Activated effector memory CD4-positive, alpha-beta T cell treated with anti-CD3 and anti-CD28 coated beads, Interleukin-2, amount 50 U/mL, for 16 hours (primary cell): Measurements from ENCODE around the gene ADD2.

Experiments
- DNase-seq: peaks from one replicate; pipeline ENCODE4 v3.0.0-alpha.2; 2020

The ADD2 gene

GRCh38 chr2:70717431-70718038, 50.5 kb downstream of the ADD2 start:
- DNase-seq = no peak

DNA sequence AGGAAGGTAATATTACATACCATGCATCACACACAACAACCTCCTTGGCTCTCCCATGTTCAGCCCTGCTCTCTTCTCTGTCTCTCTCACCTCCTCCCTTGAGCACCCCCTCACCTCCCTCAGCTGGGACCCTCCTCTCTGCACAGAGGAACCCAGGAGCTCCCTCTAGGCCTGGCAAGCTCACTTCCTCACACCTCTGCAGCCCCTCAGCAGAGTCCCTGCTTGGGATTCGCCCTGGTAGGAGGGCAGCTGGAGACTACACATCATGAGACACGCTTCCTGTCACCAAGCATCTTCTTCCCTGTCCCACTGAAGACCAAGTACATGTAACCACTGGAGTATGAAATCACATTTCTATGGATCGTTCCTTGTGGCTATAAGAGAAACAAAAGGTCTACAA, 51.0 kb downstream of the ADD2 start:
- no peak for DNase-seq

GRCh38 chr2:70716131-70716743, 51.8 kb downstream of the ADD2 start:
- no peak for DNase-seq

DNA sequence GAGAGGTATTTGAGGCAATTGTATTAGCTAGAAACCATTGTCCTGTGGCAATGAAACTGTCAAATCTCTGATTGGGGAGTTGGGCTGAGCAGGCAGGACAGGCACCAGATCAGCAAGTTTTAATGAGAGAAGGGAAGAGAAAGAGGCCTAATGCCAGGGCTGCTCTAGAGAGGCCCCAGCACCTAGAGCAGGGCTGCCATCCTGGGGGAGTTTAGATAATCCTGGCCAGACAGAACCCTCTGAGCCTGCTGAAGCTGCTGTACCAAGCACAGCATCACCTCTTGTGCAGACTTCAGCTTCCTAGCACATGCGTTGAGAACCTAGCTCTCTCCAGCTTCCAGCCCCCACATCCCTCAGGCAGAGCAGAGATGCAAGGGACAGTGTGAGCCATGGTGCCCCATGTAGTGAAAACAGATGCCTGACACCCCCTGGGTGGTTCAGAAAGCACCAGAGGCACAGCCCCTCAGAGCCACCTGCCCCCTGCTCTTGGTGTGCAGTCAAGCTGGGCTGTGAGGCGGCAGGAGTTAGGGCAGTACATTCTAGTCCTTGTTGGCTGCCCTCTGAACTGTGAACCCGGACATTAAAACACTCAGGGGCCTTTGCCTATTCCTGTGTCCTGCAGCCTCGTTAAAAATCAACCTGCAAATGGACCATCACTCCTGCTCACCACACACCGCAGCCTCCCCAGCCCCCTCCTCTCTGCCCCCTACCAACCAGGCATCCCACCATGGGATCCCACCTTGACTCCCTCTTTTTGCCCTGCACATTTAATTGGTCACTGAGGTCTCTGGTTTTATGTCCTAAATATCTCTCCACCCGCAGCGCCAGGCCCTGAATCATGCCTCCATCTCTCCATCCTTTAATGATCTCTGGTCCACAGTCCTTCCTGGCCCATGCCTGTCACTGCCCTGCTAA, 52.7 kb downstream of the ADD2 start:
- DNase-seq = no peak

GRCh38 chr2:70714141-70714905, 53.7 kb downstream of the ADD2 start:
- DNase-seq = no peak

GRCh38 chr2:70712916-70713315, 55.1 kb downstream of the ADD2 start:
- DNase-seq = no peak

GRCh38 chr2:70711191-70711590, 56.8 kb downstream of the ADD2 start:
- DNase-seq = no peak

DNA sequence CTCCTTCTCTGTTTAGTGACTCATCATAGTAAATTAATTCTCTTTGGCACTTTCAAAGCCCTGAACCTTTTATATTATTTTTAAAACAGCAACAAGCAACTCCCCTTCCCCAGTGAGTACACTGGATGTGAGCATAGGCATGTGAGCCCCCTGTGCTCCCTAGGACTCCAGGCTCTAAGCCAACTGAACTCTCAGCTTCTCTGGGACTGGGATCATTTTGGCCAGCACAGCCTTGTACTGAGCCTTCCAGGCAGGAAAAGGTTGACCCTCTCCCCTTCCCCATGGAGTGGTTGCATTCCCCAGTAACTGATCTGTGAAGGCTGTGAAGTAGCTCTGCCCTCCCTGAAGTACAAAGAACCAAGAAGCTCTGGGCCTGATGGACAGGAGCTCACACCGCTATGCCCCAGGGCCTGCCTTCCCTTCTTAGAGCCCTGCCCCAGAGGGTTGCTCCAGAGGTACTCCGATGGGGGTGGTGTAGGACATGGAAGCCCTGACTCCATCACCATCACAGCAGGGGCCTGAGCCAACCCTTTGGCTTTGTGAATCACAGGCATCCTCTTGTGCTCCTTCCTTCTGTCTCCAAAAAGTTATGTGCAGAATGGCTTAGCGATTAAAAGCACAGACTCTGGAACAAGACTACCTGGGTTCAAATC, 57.8 kb downstream of the ADD2 start:
- DNase-seq = peak; percentile 45

- peak; percentile 10 for DNase-seq
Measured at GRCh38 chr2:70709275-70710037, 58.5 kb downstream of the ADD2 start.

- peak; percentile 5 for DNase-seq
Measured at GRCh38 chr2:70708376-70709199, 59.4 kb downstream of the ADD2 start.

DNA sequence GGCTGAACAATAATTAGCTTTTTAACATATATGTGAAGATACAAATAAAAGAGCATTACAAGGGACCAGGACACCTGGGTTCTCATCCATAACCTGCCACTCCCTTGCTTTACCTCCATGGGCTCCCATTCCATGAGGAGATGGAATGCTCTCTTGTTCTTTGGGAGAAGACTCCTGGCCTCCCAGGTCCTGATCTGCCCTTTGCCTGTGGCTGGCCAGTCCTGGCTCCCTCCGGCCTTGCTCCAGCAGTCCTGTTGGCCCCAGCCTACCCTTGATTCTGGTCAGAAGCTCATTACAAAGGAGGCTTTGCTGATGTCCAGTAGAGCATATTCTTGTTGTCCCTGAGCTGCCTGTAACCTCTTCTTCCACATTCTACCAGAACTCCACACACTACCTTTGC, 60.3 kb downstream of the ADD2 start:
- DNase-seq = peak; percentile 24

DNA sequence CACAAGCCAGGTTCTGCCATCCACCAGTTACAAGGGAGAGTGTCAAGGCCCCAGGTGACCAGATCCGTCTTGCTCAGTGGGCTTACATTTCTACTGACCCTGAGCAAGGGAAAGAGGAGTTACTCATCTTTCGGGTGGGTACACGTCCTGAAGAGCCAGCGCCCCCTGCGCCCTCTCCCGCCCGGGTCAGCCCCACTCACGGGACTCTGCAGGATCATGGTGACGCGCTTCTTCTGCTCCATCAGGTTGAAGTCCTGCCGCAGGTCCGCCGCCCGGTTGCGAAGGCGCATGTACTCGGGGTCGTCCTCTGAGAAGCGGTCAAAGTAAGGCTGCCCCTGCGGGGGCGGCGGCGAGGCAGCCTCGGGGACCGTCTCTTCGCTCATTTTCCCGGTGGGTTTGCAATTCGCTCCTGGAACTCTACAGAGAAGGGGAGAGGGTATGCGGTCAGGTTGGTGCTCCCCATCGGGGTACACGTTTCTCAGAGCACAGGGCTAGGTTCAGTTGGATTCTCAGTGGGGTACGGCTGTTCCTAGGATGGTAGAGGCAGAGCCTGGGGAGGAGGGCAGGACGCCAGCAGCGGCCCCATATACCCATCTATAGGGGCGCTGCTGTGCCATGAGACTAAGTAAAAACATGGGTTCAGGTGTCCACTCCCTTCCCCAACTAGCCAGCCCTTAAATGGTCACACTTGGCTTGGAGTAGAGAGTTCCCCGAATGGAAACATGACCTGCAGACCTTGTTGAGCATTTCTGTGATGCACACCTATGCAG, 61.8 kb downstream of the ADD2 start:
- peak; percentile 53 for DNase-seq

GRCh38 chr2:70705160-70705850, 62.7 kb downstream of the ADD2 start:
- peak; percentile 22 for DNase-seq

DNA sequence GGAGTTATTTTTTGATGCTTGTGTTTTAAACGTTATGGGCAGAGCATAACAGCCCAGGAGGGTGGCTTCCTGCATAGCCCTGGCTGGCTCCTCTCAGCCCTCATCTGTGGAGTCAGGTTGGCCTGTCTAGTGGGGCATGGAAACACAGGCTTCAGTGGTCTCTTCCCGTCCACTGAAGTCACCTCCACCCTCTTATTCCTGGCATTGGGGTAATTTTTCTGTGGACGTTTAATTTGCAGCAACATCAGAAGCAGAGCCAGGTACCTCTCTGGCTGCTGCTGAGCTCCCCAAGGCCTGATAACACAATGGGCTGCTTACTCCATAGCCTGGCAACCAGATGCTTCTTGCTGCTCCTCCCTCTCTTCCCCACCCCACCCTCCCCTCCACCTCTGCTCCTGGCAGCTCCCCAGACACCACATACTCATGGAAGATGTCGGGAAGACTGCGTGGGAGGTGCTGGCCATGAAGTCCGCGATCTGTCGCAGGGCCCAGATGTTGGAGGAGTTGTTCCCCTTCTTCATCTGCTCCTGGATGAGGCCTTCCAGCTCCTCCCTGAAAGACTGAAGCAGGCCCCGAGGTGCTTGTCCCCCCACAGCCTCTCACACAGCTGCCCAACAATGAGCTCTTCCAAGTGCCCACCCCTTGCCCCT, 64.0 kb downstream of the ADD2 start:
- DNase-seq = peak; percentile 46

DNA sequence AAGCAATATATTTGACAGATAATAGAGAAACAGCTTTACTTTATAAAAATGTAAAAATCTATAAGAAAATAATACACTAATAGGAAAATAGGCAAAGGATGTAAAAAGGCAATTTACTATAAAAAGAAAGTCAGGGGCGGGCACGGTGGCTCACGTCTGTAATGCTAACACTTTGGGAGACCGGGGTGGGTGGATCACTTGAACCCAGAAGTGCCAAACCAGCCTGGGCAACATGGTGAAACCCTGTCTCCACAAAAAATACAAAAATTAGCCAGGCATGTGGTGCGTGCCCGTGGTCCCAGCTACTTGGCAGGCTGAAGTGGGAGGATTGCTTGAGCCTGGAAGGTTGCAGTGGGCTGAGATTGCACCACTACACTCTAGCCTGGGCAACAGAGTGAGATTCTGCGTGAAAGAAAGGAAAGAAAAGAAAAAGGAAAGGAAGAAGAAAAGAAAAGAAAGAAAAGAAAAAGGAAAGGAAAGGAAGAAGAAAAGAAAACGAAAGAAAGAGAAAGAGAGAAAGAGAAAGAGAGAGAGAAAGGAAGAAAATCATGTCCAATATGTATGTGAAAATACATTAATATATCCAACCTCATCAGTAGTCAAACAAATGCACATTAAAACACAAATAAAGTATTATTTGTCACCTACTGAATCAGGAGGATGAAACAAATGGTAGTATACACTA, 65.1 kb downstream of the ADD2 start:
- DNase-seq = peak; percentile 2

DNA sequence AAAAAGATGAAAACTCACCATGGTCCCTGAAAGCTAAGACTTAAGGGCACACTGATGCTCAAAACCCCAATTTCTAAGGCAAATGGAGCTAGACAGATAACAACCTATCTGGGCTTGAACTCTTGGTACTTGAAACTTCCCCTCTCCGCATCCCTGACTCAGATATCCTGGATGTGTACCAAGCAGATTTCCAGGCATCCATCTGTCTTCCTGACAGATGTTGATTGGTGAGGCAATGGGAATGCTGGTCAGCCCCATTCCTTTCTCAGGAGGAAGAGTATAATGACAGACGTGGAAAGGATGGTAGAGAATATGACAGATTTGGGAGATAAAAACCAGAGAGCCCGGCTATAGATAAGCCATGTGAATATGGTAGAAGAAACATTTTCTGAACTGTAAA, 69.2 kb downstream of the ADD2 start:
- no peak for DNase-seq

GRCh38 chr2:70697603-70698383, 70.2 kb downstream of the ADD2 start:
- no peak for DNase-seq
